HepG2 (cell line): ENCODE data around the gene NUDT13. TPM values are rescaled to one million over a fixed set of nuclear protein-coding genes. Genes with fewer than 3 reads are reported as not detected.

Experiments used
- ARID3A ChIP-seq: IDR thresholded peaks from 2 replicates; pipeline ENCODE4 v1.6.1; 2012; ENCODE audit warnings: low read depth, low read length, improper control_type of control experiment
- HNF4G ChIP-seq, 2 experiments: sonication (generic) in 1 of 2; formaldehyde crosslinking in 1 of 2; IDR thresholded peaks; 2 replicates each; pipeline versions ENCODE4 v1.4.0 to v1.6.1; 2011 to 2020; ENCODE audit warnings: borderline replicate concordance in 2 of 2, low read depth in 2 of 2, mild to moderate bottlenecking in 2 of 2, low read length in 1 of 2, missing genetic modification reagents in 1 of 2, moderate library complexity in 1 of 2
- KAT7 ChIP-seq: IDR thresholded peaks from 2 replicates; pipeline ENCODE4 v1.6.1; 2018; ENCODE audit warnings: borderline replicate concordance, missing compliant biosample characterization
- KLF11 ChIP-seq: IDR thresholded peaks from 2 replicates; pipeline ENCODE4 v1.6.1; 2016; ENCODE audit warnings: missing compliant biosample characterization
- LCORL ChIP-seq, 2 experiments: fragments of 450-650 bp in 1 of 2; sonication (generic) in 1 of 2; formaldehyde crosslinking in 1 of 2; IDR thresholded peaks; 2 replicates each; pipeline versions ENCODE4 v1.5.0 to v1.6.1; 2017 to 2020; ENCODE audit warnings: antibody characterized with exemption in 1 of 2, missing genetic modification reagents in 1 of 2
- MATR3 ChIP-seq: sonication (generic); formaldehyde crosslinking; IDR thresholded peaks from 2 replicates; pipeline ENCODE4 v1.4.0; 2020; ENCODE audit warnings: missing genetic modification reagents
- PPARG ChIP-seq: conservative IDR thresholded peaks from 2 replicates; pipeline ENCODE4 v1.6.1; 2016; ENCODE audit warnings: missing biosample characterization, missing genetic modification reagents
- SRY ChIP-seq: sonication (generic); formaldehyde crosslinking; IDR thresholded peaks from 2 replicates; pipeline ENCODE4 v1.8.0; 2022; ENCODE audit warnings: mild to moderate bottlenecking, missing genetic modification reagents
- TOPORS ChIP-seq: sonication (generic); formaldehyde crosslinking; IDR thresholded peaks from 2 replicates; pipeline ENCODE4 v1.8.0; 2023; ENCODE audit warnings: mild to moderate bottlenecking, missing genetic modification reagents
- ZNF431 ChIP-seq: sonication (generic); formaldehyde crosslinking; IDR thresholded peaks from 2 replicates; pipeline ENCODE4 v1.9.0; 2022; ENCODE audit warnings: missing genetic modification reagents, low read depth, mild to moderate bottlenecking, borderline replicate concordance
- ZNF432 ChIP-seq: sonication (generic); formaldehyde crosslinking; IDR thresholded peaks from 2 replicates; pipeline ENCODE4 v1.5.0; 2020; ENCODE audit warnings: missing genetic modification reagents, mild to moderate bottlenecking, borderline replicate concordance
- ZNF570 ChIP-seq: sonication (generic); formaldehyde crosslinking; IDR thresholded peaks from 2 replicates; pipeline ENCODE4 v1.4.0; 2020; ENCODE audit warnings: mild to moderate bottlenecking, missing genetic modification reagents, borderline replicate concordance
- ZNF574 ChIP-seq: sonication (generic); formaldehyde crosslinking; IDR thresholded peaks from 2 replicates; pipeline ENCODE4 v1.4.0; 2020; ENCODE audit warnings: missing genetic modification reagents
- ZNF614 ChIP-seq: IDR thresholded peaks from 2 replicates; pipeline ENCODE4 v1.6.1; 2018; ENCODE audit warnings: missing biosample characterization, missing genetic modification reagents, inconsistent platforms, borderline replicate concordance
- polyA plus RNA-seq, 8 experiments: library from polyadenylated mRNA; depleted of rRNA in 3 of 8; stranded (reverse) in 7 of 8; unstranded in 1 of 8; fragments of >200 nt; fragmentation: Illumina TruSeq in 4 of 8; extraction: Trizol in 4 of 8; gene quantifications; 2 replicates each; pipeline versions ENCODE4 v1.2.1 to v1.2.3, GENCODE V29; 2011 to 2016; ENCODE audit warnings: low read depth in 4 of 8, missing spikeins in 1 of 8, mixed read lengths in 1 of 8; ENCODE audit not compliant: insufficient read depth in 1 of 8
- total RNA-seq, 5 experiments: library from RNA; depleted of rRNA; stranded (reverse); fragments of >200 nt; fragmentation: Illumina TruSeq; extraction: Trizol; gene quantifications; 2 replicates each; pipeline ENCODE4 v1.2.3, GENCODE V29; 2016; ENCODE audit warnings: low read depth in 1 of 5
- TF ChIP-seq, protein P1 (sequence below): sonication (generic); formaldehyde crosslinking; IDR thresholded peaks from 2 replicates; pipeline ENCODE4 v1.5.1; 2020; ENCODE audit warnings: missing genetic modification reagents, mild to moderate bottlenecking, borderline replicate concordance
- TF ChIP-seq, protein P2 (sequence below): IDR thresholded peaks from 2 replicates; pipeline ENCODE4 v1.4.0; 2020; ENCODE audit warnings: mild to moderate bottlenecking, missing genetic modification reagents

The NUDT13 gene
- total and polyA plus RNA-seq, 2 of the 13 experiments (the other 11 are each of a cell fraction or from before 2014, with no cell fraction given): 4.2 to 6.5 TPM

DNA sequence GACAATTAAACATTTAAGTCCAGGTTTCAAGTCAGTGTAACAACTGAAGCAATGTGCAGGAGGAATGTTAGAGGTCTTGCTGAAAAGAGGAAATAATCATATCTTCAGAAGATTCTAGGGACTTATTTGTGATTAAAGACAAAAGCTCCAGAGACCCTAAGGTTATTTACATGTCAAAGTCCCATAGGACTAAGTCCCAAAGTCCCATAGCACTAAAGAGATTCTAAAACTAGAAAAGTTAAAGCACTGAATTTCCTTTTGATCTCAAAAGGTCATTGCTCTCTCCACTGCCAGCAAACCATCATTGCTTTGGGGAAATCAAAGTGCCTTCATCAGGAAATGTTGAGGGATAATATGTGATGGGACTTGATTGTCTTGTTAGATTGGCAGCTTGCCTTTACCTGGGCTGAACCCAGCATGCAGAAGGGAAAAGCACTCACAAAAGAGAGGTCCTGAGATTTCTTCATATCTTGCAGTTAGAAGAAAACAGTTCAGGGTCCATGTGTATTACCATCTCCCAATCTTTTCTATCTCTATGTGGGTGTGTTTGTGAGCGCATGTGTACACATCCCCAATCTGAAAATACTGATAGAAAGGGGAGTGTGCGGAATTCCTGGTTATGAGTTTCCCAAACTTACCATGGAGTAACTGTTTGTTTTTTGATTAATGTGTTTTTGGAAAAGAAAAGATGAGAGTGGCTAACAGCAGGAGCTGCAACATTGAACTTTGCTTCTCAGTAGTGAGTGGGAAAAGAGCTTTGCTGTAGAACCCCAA lies 21.8 kb downstream of the NUDT13 start (continued):
- 0 out of 2 replicates have a peak, but pooled peaks have one; percentile 52 for TF ChIP-seq PPARG (CRISPR knock-in tag)
- no peak for TF ChIP-seq MATR3
- TF ChIP-seq HNF4G (IDR thresholded peaks at IDR 0.05; ENCODE audit: borderline replicate concordance, low read depth, low read length): no peak
- TF ChIP-seq HNF4G (CRISPR knock-in tag; IDR thresholded peaks at IDR 0.05; ENCODE audit: borderline replicate concordance, low read depth): peak; percentile 28; the same call in 1 of the 2 replicates
- TF ChIP-seq LCORL (IDR thresholded peaks at IDR 0.05): peak; percentile 93
- peak; percentile 98 for TF ChIP-seq LCORL (CRISPR knock-in tag; IDR thresholded peaks at IDR 0.05)
- TF ChIP-seq, protein P1, sequence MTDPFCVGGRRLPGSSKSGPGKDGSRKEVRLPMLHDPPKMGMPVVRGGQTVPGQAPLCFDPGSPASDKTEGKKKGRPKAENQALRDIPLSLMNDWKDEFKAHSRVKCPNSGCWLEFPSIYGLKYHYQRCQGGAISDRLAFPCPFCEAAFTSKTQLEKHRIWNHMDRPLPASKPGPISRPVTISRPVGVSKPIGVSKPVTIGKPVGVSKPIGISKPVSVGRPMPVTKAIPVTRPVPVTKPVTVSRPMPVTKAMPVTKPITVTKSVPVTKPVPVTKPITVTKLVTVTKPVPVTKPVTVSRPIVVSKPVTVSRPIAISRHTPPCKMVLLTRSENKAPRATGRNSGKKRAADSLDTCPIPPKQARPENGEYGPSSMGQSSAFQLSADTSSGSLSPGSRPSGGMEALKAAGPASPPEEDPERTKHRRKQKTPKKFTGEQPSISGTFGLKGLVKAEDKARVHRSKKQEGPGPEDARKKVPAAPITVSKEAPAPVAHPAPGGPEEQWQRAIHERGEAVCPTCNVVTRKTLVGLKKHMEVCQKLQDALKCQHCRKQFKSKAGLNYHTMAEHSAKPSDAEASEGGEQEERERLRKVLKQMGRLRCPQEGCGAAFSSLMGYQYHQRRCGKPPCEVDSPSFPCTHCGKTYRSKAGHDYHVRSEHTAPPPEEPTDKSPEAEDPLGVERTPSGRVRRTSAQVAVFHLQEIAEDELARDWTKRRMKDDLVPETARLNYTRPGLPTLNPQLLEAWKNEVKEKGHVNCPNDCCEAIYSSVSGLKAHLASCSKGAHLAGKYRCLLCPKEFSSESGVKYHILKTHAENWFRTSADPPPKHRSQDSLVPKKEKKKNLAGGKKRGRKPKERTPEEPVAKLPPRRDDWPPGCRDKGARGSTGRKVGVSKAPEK (CRISPR knock-in tag): no peak
- TF ChIP-seq ZNF431: peak; percentile 66; the same call in 1 of the 2 replicates
- TF ChIP-seq ZNF574 (CRISPR knock-in tag): peak; percentile 43; the same call in 1 of the 2 replicates
- no peak for TF ChIP-seq ZNF432 (CRISPR knock-in tag)
- TF ChIP-seq KAT7: 0 out of 2 replicates have a peak, but pooled peaks have one; percentile 40
- TF ChIP-seq ZNF570 (CRISPR knock-in tag): no peak
- TF ChIP-seq ZNF614: peak; percentile 85
- TF ChIP-seq TOPORS (CRISPR knock-in tag): no peak
- TF ChIP-seq SRY (CRISPR knock-in tag): no peak
- TF ChIP-seq, protein P2, sequence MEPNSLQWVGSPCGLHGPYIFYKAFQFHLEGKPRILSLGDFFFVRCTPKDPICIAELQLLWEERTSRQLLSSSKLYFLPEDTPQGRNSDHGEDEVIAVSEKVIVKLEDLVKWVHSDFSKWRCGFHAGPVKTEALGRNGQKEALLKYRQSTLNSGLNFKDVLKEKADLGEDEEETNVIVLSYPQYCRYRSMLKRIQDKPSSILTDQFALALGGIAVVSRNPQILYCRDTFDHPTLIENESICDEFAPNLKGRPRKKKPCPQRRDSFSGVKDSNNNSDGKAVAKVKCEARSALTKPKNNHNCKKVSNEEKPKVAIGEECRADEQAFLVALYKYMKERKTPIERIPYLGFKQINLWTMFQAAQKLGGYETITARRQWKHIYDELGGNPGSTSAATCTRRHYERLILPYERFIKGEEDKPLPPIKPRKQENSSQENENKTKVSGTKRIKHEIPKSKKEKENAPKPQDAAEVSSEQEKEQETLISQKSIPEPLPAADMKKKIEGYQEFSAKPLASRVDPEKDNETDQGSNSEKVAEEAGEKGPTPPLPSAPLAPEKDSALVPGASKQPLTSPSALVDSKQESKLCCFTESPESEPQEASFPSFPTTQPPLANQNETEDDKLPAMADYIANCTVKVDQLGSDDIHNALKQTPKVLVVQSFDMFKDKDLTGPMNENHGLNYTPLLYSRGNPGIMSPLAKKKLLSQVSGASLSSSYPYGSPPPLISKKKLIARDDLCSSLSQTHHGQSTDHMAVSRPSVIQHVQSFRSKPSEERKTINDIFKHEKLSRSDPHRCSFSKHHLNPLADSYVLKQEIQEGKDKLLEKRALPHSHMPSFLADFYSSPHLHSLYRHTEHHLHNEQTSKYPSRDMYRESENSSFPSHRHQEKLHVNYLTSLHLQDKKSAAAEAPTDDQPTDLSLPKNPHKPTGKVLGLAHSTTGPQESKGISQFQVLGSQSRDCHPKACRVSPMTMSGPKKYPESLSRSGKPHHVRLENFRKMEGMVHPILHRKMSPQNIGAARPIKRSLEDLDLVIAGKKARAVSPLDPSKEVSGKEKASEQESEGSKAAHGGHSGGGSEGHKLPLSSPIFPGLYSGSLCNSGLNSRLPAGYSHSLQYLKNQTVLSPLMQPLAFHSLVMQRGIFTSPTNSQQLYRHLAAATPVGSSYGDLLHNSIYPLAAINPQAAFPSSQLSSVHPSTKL (CRISPR knock-in tag): peak; percentile 92
- TF ChIP-seq ARID3A: 0 out of 2 replicates have a peak, but pooled peaks have one; percentile 9
- no peak for TF ChIP-seq KLF11 (CRISPR knock-in tag)
